Loucy (cell line): ENCODE data around the gene RTL10.

Experiments used
- CTCF ChIP-seq: fragments of 200-600 bp; sonication (generic); conservative IDR thresholded peaks from 2 replicates; pipeline ENCODE4 v1.5.1; 2014; ENCODE audit warnings: mild to moderate bottlenecking, antibody characterized with exemption, low read length
- EZH2phosphoT487 ChIP-seq: fragments of 200-600 bp; IDR thresholded peaks from 2 replicates; pipeline ENCODE4 v1.6.1; 2018; ENCODE audit warnings: antibody characterized with exemption, mild to moderate bottlenecking, moderate library complexity, borderline replicate concordance

GRCh38 chr22:19865141-19865829, 10.6 kb upstream of the RTL10 start:
- no peak for TF ChIP-seq CTCF
- TF ChIP-seq EZH2phosphoT487 = no peak
